HG03135 (cell line): ENCODE measurements around the gene ZFHX3.

ENCODE experiments used
- ATAC-seq: cut with Tn5 transposase; IDR thresholded peaks from one replicate; pipeline ENCODE4 v1.9.1; 2021; ENCODE audit warnings: mild to moderate bottlenecking, moderate library complexity; ENCODE audit not compliant: unreplicated experiment

Gene ZFHX3

GRCh38 chr16:72936408-72936807 lies 111.5 kb downstream of the ZFHX3 start:
- ATAC-seq = no peak

GRCh38 chr16:72935896-72936295 lies 112.0 kb downstream of the ZFHX3 start:
- ATAC-seq = no peak

GRCh38 chr16:72934636-72935403 lies 113.1 kb downstream of the ZFHX3 start:
- ATAC-seq = no peak

GRCh38 chr16:72932677-72933335 lies 115.1 kb downstream of the ZFHX3 start:
- ATAC-seq = no peak

GRCh38 chr16:72932050-72932449 lies 115.9 kb downstream of the ZFHX3 start:
- no peak for ATAC-seq

- ATAC-seq = no peak
These were observed 117.5 kb downstream of the ZFHX3 start for GRCh38 chr16:72930396-72930795.

GRCh38 chr16:72928090-72928981 lies 119.6 kb downstream of the ZFHX3 start:
- ATAC-seq = no peak

- no peak for ATAC-seq
These were observed 120.5 kb downstream of the ZFHX3 start for GRCh38 chr16:72927199-72928089.

- ATAC-seq = no peak
These were observed 121.5 kb downstream of the ZFHX3 start for GRCh38 chr16:72926177-72927070.

- ATAC-seq = no peak
These were observed 122.3 kb downstream of the ZFHX3 start for GRCh38 chr16:72925631-72925979.

- no peak for ATAC-seq
These were observed 122.8 kb downstream of the ZFHX3 start for GRCh38 chr16:72924927-72925630.

GRCh38 chr16:72924537-72924926 lies 123.4 kb downstream of the ZFHX3 start:
- ATAC-seq = no peak

GRCh38 chr16:72923757-72924156 lies 124.2 kb downstream of the ZFHX3 start:
- ATAC-seq = no peak

- no peak for ATAC-seq
These were observed 125.2 kb downstream of the ZFHX3 start for GRCh38 chr16:72922714-72923113.

GRCh38 chr16:72921620-72922019 lies 126.3 kb downstream of the ZFHX3 start:
- ATAC-seq = no peak

- no peak for ATAC-seq
These were observed 126.8 kb downstream of the ZFHX3 start for GRCh38 chr16:72921106-72921505.

- ATAC-seq = no peak
These were observed 130.9 kb downstream of the ZFHX3 start for GRCh38 chr16:72917051-72917450.

- ATAC-seq = no peak
These were observed 132.6 kb downstream of the ZFHX3 start for GRCh38 chr16:72915331-72915730.

- no peak for ATAC-seq
These were observed 134.4 kb downstream of the ZFHX3 start for GRCh38 chr16:72913551-72913950.
